Measurements from ENCODE around the gene CHD6. TPM values are rescaled to one million over a fixed set of nuclear protein-coding genes. Genes with fewer than 3 reads are reported as not detected.

The CHD6 gene
- total RNA-seq, 1 experiment from 2014 or later = 80.5 TPM

GRCh38 chr20:41428285-41428684 lies 189.9 kb downstream of the CHD6 start:
- intact Hi-C loops (cut with micrococcal nuclease; ENCODE audit: unreplicated experiment) = loop anchor here (1.0 kb wide), 1 partner anchor 19 kb away; no protein-coding TSS in a partner anchor
- Histone ChIP-seq H3K4me3 (ENCODE audit: low read depth, low read length) (no peak overlapping the region), H3K27me3 (replicated peaks; ENCODE audit: control insufficient read depth, insufficient read depth, low read length) (no peaks in the 10 kb centered on the region), H3K36me3 (ENCODE audit: control insufficient read depth, insufficient read depth, low read length) (peaks cover 7% of the 10 kb centered on the region), H3K4me1 (peaks cover 30% of the 10 kb centered on the region), H3K9me3 (no peaks in the 10 kb centered on the region)
- H3K27me3 Mint-ChIP-seq (ENCODE audit: insufficient read depth, unreplicated experiment) = no peaks in the 10 kb centered on the region
- POLR2A ChIA-PET = no interaction called here
- peak overlapping the region; percentile 36 for H3K27ac Mint-ChIP-seq (ENCODE audit: unreplicated experiment)
- H3K4me1 Mint-ChIP-seq (ENCODE audit: low read depth, unreplicated experiment) = peaks cover 26% of the 10 kb centered on the region
- CTCF ChIA-PET = interaction anchor here (1.2 kb wide), 1 partner anchor 88 kb away, joined by 19 read pairs; the partner anchor contains the start of gene LPIN3
- no peaks in the 10 kb centered on the region for H3K9me3 Mint-ChIP-seq (ENCODE audit: unreplicated experiment)
- TF ChIP-seq CTCF (IDR thresholded peaks at IDR 0.05; ENCODE audit: insufficient read depth in 1 of 2, low read depth in 1 of 2, low read length in 1 of 2, severe bottlenecking in 1 of 2, unreplicated experiment in 1 of 2) = no peak
- peaks cover 57% of the 10 kb centered on the region for H3K36me3 Mint-ChIP-seq (ENCODE audit: insufficient read depth, unreplicated experiment)
- BruUV-seq (replicated peaks) = no TSS peak
- peak; percentile 72 to 73 for DNase-seq
- peak overlapping the region; percentile 25 for H3K4me3 Mint-ChIP-seq (ENCODE audit: unreplicated experiment)

- H3K36me3 ChIP-seq (ENCODE audit: control insufficient read depth, insufficient read depth, low read length) = peaks cover 7% of the 10 kb centered on the region
Observed at GRCh38 chr20:41427833-41428232, 190.3 kb downstream of the CHD6 start.

GRCh38 chr20:41426976-41427375 lies 191.2 kb downstream of the CHD6 start:
- Histone ChIP-seq H3K27me3 (replicated peaks; ENCODE audit: control insufficient read depth, insufficient read depth, low read length) (no peaks in the 10 kb centered on the region), H3K4me3 (ENCODE audit: low read depth, low read length) (no peak overlapping the region), H3K36me3 (ENCODE audit: control insufficient read depth, insufficient read depth, low read length) (peaks cover 9% of the 10 kb centered on the region), H3K9me3 (no peaks in the 10 kb centered on the region), H3K4me1 (peaks cover 30% of the 10 kb centered on the region)
- Mint-ChIP-seq H3K27ac (ENCODE audit: unreplicated experiment) (no peak overlapping the region), H3K27me3 (ENCODE audit: insufficient read depth, unreplicated experiment) (no peaks in the 10 kb centered on the region), H3K9me3 (ENCODE audit: unreplicated experiment) (no peaks in the 10 kb centered on the region), H3K36me3 (ENCODE audit: insufficient read depth, unreplicated experiment) (peaks cover 63% of the 10 kb centered on the region), H3K4me1 (ENCODE audit: low read depth, unreplicated experiment) (peaks cover 26% of the 10 kb centered on the region), H3K4me3 (ENCODE audit: unreplicated experiment) (no peak overlapping the region)
- TF ChIP-seq CTCF (IDR thresholded peaks at IDR 0.05; ENCODE audit: insufficient read depth in 1 of 2, low read depth in 1 of 2, low read length in 1 of 2, severe bottlenecking in 1 of 2, unreplicated experiment in 1 of 2) = no peak
- ChIA-PET POLR2A (no interaction called here), CTCF (no interaction called here)
- intact Hi-C loops (cut with micrococcal nuclease; ENCODE audit: unreplicated experiment) = no loop called here
- no TSS peak for BruUV-seq (replicated peaks)
- no peak for DNase-seq

More at GRCh38 chr20:41427833-41428232, 190.3 kb downstream of the CHD6 start:
- Histone ChIP-seq H3K4me3 (ENCODE audit: low read depth, low read length) (no peak overlapping the region), H3K4me1 (peaks cover 30% of the 10 kb centered on the region), H3K9me3 (no peaks in the 10 kb centered on the region), H3K27me3 (replicated peaks; ENCODE audit: control insufficient read depth, insufficient read depth, low read length) (no peaks in the 10 kb centered on the region)
- no peak for DNase-seq
- Mint-ChIP-seq H3K9me3 (ENCODE audit: unreplicated experiment) (no peaks in the 10 kb centered on the region), H3K4me3 (ENCODE audit: unreplicated experiment) (peak overlapping the region; percentile 25), H3K36me3 (ENCODE audit: insufficient read depth, unreplicated experiment) (peaks cover 57% of the 10 kb centered on the region), H3K27ac (ENCODE audit: unreplicated experiment) (peak overlapping the region; percentile 36), H3K4me1 (ENCODE audit: low read depth, unreplicated experiment) (peaks cover 26% of the 10 kb centered on the region), H3K27me3 (ENCODE audit: insufficient read depth, unreplicated experiment) (no peaks in the 10 kb centered on the region)
- POLR2A ChIA-PET = no interaction called here
- intact Hi-C loops (cut with micrococcal nuclease; ENCODE audit: unreplicated experiment) = loop anchor here (1.0 kb wide), 1 partner anchor 19 kb away; no protein-coding TSS in a partner anchor
- CTCF ChIA-PET = interaction anchor here (1.2 kb wide), 1 partner anchor 87 kb away, joined by 19 read pairs; the partner anchor contains the start of gene LPIN3
- TF ChIP-seq CTCF (IDR thresholded peaks at IDR 0.05; ENCODE audit: insufficient read depth in 1 of 2, low read depth in 1 of 2, low read length in 1 of 2, severe bottlenecking in 1 of 2, unreplicated experiment in 1 of 2) = no peak
- BruUV-seq (replicated peaks) = no TSS peak
